Measurements from ENCODE around the gene PPP1R36. TPM values are rescaled to one million over a fixed set of nuclear protein-coding genes. Genes with fewer than 3 reads are reported as not detected.

PPP1R36 gene
- total RNA-seq, 4 donors from 2014 or later: 0.31 to 2.4 (median 0.55) TPM; not detected in 1

GRCh38 chr14:64577211-64577610 lies 27.4 kb downstream of the PPP1R36 start:
- intact Hi-C loops (cut with DNase I; ENCODE audit: low total_unique reads) (no loop called here), in situ Hi-C loops (cut with MboI; ENCODE audit: low sequenced_read_pairs in 4 of 4) (no loop called here)
- Histone ChIP-seq H3K27me3 (no peaks in the 10 kb centered on the region), H3K27ac (peak overlapping the region in 2 of 4 donors; percentile 15 to 23), H3K4me1 (peaks cover 39 to 41% of the 10 kb centered on the region in 2 donors), H3K9me3 (no peaks in the 10 kb centered on the region), H3K4me3 (no peak overlapping the region), H3K36me3 (no peaks in the 10 kb centered on the region)
- no peak for DNase-seq
- no peak for ATAC-seq
- TF ChIP-seq POLR2A (IDR thresholded peaks at IDR 0.05): no peak
- TF ChIP-seq CTCF (IDR thresholded peaks at IDR 0.05 in 4 of 5, conservative IDR thresholded peaks at IDR 0.05 in 1 of 5): no peak

- intact Hi-C loops (cut with DNase I; ENCODE audit: low total_unique reads): no loop called here
These were observed 30.7 kb downstream of the PPP1R36 start for GRCh38 chr14:64580467-64580866.

GRCh38 chr14:64581363-64581762 lies 31.6 kb downstream of the PPP1R36 start:
- DNase-seq: no peak
- H3K9me3 ChIP-seq: no peaks in the 10 kb centered on the region
- TF ChIP-seq CTCF (IDR thresholded peaks at IDR 0.05 in 4 of 5, conservative IDR thresholded peaks at IDR 0.05 in 1 of 5) (no peak), POLR2A (IDR thresholded peaks at IDR 0.05) (no peak)
- H3K36me3 ChIP-seq: no peaks in the 10 kb centered on the region
- ATAC-seq: no peak
- no peaks in the 10 kb centered on the region for H3K27me3 ChIP-seq
- intact Hi-C loops (cut with DNase I; ENCODE audit: low total_unique reads): no loop called here
- in situ Hi-C loops (cut with MboI; ENCODE audit: low sequenced_read_pairs in 4 of 4): no loop called here
- H3K4me3 ChIP-seq: no peak overlapping the region
- H3K4me1 ChIP-seq: peaks cover 24% of the 10 kb centered on the region in 2 donors
- peak overlapping the region; percentile 37 to 86 (median 63) for H3K27ac ChIP-seq

More at GRCh38 chr14:64580467-64580866, 30.7 kb downstream of the PPP1R36 start:
- TF ChIP-seq CTCF (IDR thresholded peaks at IDR 0.05 in 4 of 5, conservative IDR thresholded peaks at IDR 0.05 in 1 of 5) (no peak), POLR2A (IDR thresholded peaks at IDR 0.05) (no peak)
- Histone ChIP-seq H3K4me3 (no peak overlapping the region), H3K27ac (peak overlapping the region; percentile 37 to 86 (median 63)), H3K4me1 (peaks cover 24% of the 10 kb centered on the region in 2 donors), H3K9me3 (no peaks in the 10 kb centered on the region), H3K36me3 (no peaks in the 10 kb centered on the region), H3K27me3 (no peaks in the 10 kb centered on the region)
- in situ Hi-C loops (cut with MboI; ENCODE audit: low sequenced_read_pairs in 4 of 4): no loop called here
- DNase-seq (no peak), ATAC-seq (no peak)

- Histone ChIP-seq H3K36me3 (no peaks in the 10 kb centered on the region), H3K27me3 (no peaks in the 10 kb centered on the region), H3K4me1 (peaks cover 24% of the 10 kb centered on the region in 2 donors), H3K9me3 (no peaks in the 10 kb centered on the region), H3K4me3 (no peak overlapping the region), H3K27ac (peak overlapping the region; percentile 41 to 86 (median 60))
- TF ChIP-seq CTCF (IDR thresholded peaks at IDR 0.05 in 4 of 5, conservative IDR thresholded peaks at IDR 0.05 in 1 of 5) (no peak), POLR2A (IDR thresholded peaks at IDR 0.05) (no peak)
- peak in 1 of 2 donors; percentile 33 for DNase-seq
- ATAC-seq: no peak
- in situ Hi-C loops (cut with MboI; ENCODE audit: low sequenced_read_pairs in 4 of 4) (no loop called here), intact Hi-C loops (cut with DNase I; ENCODE audit: low total_unique reads) (no loop called here)
These were observed 32.1 kb downstream of the PPP1R36 start for GRCh38 chr14:64581817-64582216.

GRCh38 chr14:64584190-64584589 lies 34.4 kb downstream of the PPP1R36 start:
- peak overlapping the region; percentile 73 to 87 (median 82) for H3K27ac ChIP-seq
- in situ Hi-C loops (cut with MboI; ENCODE audit: low sequenced_read_pairs in 4 of 4): no loop called here

More at GRCh38 chr14:64584190-64584589, 34.4 kb downstream of the PPP1R36 start:
- peak; percentile 17 to 67 for DNase-seq
- peaks cover 24% of the 10 kb centered on the region in 2 donors for H3K4me1 ChIP-seq
- H3K9me3 ChIP-seq: no peaks in the 10 kb centered on the region
- peak; percentile 88 to 90 for ATAC-seq
- H3K27me3 ChIP-seq: no peaks in the 10 kb centered on the region
- H3K4me3 ChIP-seq: peak overlapping the region in 1 of 4 donors; percentile 1
- TF ChIP-seq POLR2A (IDR thresholded peaks at IDR 0.05) (no peak), CTCF (IDR thresholded peaks at IDR 0.05 in 4 of 5, conservative IDR thresholded peaks at IDR 0.05 in 1 of 5) (no peak)
- H3K36me3 ChIP-seq: no peaks in the 10 kb centered on the region
- intact Hi-C loops (cut with DNase I; ENCODE audit: low total_unique reads): no loop called here

All from gastrocnemius medialis (tissue), 4 donors.